GM19023 (cell line): ENCODE data around the gene OR2A12.
"Not testable (repeated sequence)": the region's sequence is repeated elsewhere in the genome, so short reads cannot be mapped to it uniquely, and the experiment has no call there.

Experiments
- ATAC-seq: cut with Tn5 transposase; IDR thresholded peaks from one replicate; pipeline ENCODE4 v1.9.1; 2021; ENCODE audit warnings: mild to moderate bottlenecking, moderate library complexity; ENCODE audit not compliant: unreplicated experiment

OR2A12 gene

GRCh38 chr7:144113651-144114050 is 27.6 kb downstream of the OR2A12 start:
- ATAC-seq: no peak

GRCh38 chr7:144118341-144118740 is 32.3 kb downstream of the OR2A12 start:
- ATAC-seq: no peak

GRCh38 chr7:144122876-144123275 is 36.8 kb downstream of the OR2A12 start, which contains the start of gene OR2A14:
OR2A14 (plus strand) TSS chr7:144123176; CDS start chr7:144129113, 5,937 bp downstream.
- no peak for ATAC-seq

- ATAC-seq: peak; percentile 100
Observed at GRCh38 chr7:144127714-144128334, 41.7 kb downstream of the OR2A12 start.

- not testable (repeated sequence) for ATAC-seq
Observed at GRCh38 chr7:144129601-144130000, 43.5 kb downstream of the OR2A12 start.

GRCh38 chr7:144130730-144131129 is 44.7 kb downstream of the OR2A12 start:
- ATAC-seq: no peak

- ATAC-seq: no peak
Observed at GRCh38 chr7:144132262-144132661, 46.2 kb downstream of the OR2A12 start.

- ATAC-seq: no peak
Observed at GRCh38 chr7:144133307-144133706, 47.2 kb downstream of the OR2A12 start.

GRCh38 chr7:144134116-144134515 is 48.0 kb downstream of the OR2A12 start:
- no peak for ATAC-seq

- ATAC-seq: no peak
Observed at GRCh38 chr7:144137501-144137900, 51.4 kb downstream of the OR2A12 start.

- no peak for ATAC-seq
Observed at GRCh38 chr7:144142187-144142586, 56.1 kb downstream of the OR2A12 start.

GRCh38 chr7:144144426-144144825 is 58.3 kb downstream of the OR2A12 start:
- ATAC-seq: no peak

GRCh38 chr7:144148224-144148827 is 62.2 kb downstream of the OR2A12 start:
- ATAC-seq: no peak
